Cerebellar cortex (tissue), 1 donor: ENCODE measurements around the gene RPS6KA4.
A peak's percentile ranks its signal among the peaks of the same experiment; 100 is the strongest.
"Not testable (repeated sequence)": the region's sequence is repeated elsewhere in the genome, so short reads cannot be mapped to it uniquely, and the experiment has no call there.

Experiments
- DNase-seq: peaks from one replicate; pipeline ENCODE4 v3.0.0-alpha.2; 2015; ENCODE audit warnings: low spot score

Gene RPS6KA4

GRCh38 chr11:64358907-64359711 is at the start of gene RPS6KA4:
TSS of gene RPS6KA4 (plus strand) at chr11:64359162. CDS start at chr11:64359236, 74 bp downstream.
- peak; percentile 53 for DNase-seq

GRCh38 chr11:64312947-64313346 is 46.0 kb upstream of the RPS6KA4 start:
- DNase-seq = no peak

DNA sequence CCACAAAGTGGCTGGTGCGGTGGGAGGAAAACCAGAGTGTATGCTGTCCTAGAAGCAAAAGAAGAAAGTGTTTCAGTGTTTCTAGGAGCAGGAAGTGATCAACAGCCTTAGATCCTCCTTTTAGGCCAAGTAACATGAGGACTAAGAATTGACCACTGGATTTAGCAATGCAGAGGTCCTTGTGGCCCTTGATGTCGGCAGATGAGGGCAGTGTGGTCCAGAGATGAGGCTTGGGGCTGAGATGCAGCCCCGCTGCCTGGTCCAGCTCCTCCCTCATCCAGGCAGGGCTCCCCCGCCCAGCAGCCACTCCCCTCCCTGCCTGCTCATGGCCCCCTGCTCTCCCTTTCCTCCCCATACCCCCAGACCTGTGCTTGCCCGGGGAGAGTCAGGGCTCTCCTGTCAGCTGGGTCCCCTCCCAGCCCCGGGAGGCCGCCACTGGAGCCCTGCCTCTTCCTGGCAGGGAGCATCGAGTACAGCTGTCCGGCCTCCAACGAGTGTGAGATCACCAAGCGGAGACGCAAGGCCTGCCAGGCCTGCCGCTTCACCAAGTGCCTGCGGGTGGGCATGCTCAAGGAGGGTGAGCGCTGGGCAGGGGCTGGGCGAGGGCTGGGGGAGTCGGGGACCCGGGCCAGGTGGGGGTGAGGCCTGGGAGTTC is 45.3 kb upstream of the RPS6KA4 start:
- DNase-seq = no peak

DNA sequence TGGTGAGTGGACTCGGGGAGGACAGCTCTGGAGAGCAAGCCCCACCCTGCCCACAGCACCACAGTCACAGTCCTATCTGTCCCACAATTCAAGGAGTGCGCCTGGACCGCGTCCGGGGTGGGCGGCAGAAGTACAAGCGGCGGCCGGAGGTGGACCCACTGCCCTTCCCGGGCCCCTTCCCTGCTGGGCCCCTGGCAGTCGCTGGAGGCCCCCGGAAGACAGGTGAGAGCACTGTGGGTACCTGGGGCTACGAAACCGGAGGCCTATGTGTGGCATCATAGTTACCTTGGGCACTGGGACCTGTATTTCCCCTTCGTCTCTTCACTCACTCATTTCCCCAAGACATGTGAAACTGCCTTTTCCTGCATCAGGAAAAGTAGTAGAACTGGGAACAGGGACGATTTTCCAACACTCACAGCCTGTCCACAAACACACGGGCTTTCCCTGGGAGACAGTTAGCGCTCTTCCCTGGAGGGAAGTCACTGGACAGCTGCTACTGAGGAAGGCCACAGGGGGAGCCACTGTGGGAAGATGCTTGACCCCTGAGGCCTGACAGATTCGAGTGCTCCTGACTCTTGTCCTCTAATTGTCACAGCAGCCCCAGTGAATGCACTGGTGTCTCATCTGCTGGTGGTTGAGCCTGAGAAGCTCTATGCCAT is 44.7 kb upstream of the RPS6KA4 start:
- DNase-seq = no peak

GRCh38 chr11:64314805-64315561 is 44.0 kb upstream of the RPS6KA4 start:
- DNase-seq = no peak

DNA sequence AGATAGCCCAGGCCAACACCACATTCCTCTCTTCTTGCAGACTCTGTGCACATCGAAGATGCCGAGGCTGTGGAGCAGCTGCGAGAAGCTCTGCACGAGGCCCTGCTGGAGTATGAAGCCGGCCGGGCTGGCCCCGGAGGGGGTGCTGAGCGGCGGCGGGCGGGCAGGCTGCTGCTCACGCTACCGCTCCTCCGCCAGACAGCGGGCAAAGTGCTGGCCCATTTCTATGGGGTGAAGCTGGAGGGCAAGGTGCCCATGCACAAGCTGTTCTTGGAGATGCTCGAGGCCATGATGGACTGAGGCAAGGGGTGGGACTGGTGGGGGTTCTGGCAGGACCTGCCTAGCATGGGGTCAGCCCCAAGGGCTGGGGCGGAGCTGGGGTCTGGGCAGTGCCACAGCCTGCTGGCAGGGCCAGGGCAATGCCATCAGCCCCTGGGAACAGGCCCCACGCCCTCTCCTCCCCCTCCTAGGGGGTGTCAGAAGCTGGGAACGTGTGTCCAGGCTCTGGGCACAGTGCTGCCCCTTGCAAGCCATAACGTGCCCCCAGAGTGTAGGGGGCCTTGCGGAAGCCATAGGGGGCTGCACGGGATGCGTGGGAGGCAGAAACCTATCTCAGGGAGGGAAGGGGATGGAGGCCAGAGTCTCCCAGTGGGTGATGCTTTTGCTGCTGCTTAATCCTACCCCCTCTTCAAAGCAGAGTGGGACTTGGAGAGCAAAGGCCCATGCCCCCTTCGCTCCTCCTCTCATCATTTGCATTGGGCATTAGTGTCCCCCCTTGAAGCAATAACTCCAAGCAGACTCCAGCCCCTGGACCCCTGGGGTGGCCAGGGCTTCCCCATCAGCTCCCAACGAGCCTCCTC is 43.1 kb upstream of the RPS6KA4 start:
- not testable (repeated sequence) for DNase-seq

DNA sequence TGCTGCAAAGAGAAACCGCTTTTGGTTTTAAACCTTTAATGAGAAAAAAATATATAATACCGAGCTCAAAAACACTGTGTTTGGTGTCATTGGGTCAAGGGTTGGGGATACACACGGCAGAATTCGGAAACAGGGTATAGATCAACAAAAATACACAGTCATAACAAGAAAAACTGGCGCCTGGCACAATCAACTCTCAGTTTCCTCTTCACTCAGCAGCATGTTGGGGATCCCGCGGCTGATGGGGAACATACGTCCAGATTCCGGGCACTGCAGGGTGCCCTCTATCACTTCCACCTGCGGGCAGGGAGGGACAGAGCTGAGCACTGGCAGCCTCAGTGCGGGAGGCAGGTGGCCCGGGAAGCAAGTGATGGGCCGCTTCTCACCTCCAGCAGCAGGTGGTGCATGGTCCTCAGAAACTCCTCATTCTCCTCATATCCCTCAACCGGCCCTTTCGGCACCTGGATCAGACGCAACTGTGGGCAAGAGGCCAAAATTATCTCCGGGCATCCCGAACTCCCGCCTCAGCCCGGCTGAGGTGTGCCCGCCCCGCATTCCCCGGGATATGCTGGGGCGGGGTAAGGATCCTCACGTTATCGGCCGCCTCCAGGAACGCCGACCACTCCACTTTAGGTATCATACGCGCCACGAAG is 42.2 kb upstream of the RPS6KA4 start:
- peak; percentile 53 for DNase-seq

DNA sequence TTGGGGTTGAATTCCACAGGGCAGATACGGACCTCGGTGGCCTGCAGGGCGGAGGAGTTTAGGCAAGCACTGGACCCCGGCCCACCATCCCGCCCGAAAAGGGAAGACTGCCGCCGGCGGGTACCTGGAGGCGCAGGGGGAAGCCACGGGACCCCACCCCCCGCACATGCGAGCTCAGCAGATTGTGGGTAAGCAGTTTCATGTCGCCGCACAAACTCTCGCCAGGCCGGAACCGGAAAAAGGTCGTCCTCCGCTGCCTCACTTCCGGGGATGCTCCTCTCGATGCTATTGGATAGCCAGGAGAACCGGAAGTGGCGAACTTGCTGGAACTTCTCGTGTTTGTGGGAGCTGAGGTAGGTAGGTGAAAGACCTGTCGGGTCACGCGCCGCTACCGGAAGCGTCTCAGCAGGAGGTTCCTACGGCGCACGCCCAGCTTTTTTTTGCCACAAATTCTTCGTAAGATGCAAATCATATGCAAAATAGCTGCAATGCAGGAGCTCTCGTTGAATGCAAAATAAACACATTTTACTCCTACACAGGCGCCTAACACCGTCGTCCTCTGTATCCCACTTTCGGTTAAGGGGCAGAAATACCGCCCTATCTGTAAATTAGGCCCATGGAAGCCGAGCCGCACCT is 41.5 kb upstream of the RPS6KA4 start, which contains the start of gene TRMT112:
TRMT112 (minus strand) TSS at position 235 of the 636 bp plus-strand sequence; CDS start at position 202, 33 bp downstream.
- peak; percentile 99 for DNase-seq

GRCh38 chr11:64317961-64318765 is 40.8 kb upstream of the RPS6KA4 start, which contains the start of gene PRDX5:
TSS of gene PRDX5 (plus strand) at chr11:64318121. CDS start at chr11:64318216, 95 bp downstream.
- DNase-seq = peak; percentile 97

DNA sequence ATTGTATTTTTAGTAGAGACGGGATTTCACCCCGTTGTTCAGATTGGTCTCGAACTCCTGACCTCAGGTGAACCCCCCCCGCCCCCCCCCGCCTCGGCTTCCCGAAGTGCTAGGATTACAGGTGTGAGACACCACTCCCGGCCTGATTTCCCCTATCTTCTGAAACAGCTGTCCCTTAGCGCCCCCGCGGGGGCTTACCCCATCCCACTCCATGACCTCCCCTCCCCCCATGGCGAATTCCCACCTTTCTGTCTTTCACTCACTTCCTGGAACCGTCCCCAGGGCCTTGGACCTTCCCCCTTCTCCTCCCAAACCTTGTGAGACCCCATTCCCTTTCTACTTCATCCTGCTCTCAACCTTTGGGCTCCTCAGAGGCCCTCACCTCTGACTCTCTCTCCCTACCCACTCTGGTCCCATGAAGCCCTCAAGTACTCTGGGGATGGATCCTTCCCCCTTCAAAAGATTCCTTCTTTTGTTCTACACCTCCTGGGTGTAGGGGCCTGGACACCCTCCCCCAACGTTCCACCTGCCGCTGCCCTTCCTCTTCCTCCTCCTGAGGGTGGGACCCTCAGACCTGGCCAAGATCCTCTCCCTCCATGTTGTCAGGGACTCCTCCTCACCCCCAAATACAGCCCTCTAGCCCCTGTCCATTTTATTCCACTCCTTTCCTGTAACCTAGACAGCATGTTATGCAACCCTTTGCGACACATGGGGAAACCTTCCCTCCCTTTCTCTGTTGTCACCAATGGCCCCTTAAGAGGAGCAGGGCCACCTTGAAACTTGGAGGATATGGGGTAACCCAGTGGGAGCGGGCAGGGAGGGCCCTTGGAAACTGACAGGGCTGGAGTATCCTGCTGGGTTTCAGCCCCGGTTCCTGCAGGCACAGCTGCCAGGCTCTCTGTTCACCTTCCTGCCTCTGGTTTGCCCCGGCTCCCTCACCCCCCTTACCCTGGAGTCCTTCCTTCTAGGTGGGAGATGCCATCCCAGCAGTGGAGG is 39.9 kb upstream of the RPS6KA4 start:
- no peak for DNase-seq

DNA sequence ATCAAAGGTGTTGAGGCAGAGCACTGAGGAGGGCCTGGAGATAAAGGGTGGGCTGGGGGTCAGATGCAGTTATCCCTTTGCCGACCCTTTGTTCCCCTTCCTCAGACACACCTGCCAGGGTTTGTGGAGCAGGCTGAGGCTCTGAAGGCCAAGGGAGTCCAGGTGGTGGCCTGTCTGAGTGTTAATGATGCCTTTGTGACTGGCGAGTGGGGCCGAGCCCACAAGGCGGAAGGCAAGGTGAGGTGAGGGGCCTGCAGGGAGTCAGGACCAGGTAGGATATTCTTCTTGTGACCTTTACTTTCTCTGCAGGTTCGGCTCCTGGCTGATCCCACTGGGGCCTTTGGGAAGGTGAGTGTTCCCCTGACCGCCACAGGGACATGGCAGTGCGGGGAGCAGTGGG is 38.4 kb upstream of the RPS6KA4 start:
- no peak for DNase-seq

- DNase-seq = no peak
These were observed 37.9 kb upstream of the RPS6KA4 start for GRCh38 chr11:64321026-64321425.

DNA sequence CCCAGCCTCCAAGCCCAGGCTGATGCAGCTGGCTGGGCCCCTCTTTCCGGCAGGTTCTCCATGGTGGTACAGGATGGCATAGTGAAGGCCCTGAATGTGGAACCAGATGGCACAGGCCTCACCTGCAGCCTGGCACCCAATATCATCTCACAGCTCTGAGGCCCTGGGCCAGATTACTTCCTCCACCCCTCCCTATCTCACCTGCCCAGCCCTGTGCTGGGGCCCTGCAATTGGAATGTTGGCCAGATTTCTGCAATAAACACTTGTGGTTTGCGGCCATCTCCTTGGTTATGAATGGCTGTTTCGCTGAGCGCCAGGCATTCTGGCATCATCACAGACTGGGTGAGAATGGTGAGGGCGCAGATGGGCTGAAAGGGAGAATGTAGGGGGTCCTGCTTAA is 37.4 kb upstream of the RPS6KA4 start:
- DNase-seq = peak; percentile 54

DNA sequence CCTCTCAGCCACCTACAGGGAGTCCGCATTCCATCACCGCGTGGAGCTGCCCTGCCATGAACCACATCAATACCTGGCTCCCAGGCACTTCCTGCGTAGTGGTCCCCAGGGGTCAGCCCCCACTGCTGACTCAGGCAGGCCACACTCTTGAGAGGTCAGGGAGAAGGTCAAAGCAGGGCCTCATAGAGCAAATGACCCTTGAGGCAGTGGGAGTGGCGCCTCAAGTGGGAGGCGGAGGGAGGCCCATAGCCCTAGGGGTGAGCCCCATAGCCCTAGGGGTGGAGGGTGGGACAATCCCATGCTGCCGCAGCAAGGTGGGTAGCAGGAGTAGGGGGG is 36.1 kb upstream of the RPS6KA4 start:
- DNase-seq = no peak

DNA sequence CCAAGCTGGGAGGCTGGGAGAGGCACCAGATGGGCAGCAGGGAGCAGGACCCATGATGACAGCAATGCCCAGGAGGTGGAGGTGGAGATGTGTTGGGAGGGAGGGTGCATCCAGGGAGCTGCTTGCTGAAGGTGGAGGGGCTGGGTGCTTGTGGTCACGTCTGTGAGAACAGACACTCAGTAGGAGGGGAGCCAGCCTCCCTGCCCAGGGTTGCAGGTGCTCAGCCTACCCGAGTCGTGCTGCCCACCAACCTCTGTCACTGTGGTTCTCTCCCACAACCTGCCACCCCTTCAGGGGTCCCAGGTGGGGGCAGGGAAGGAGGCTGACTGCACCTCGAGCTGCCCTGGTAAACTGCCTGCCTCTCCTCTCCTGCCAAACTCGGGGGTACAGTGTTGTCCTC is 35.6 kb upstream of the RPS6KA4 start:
- no peak for DNase-seq

DNA sequence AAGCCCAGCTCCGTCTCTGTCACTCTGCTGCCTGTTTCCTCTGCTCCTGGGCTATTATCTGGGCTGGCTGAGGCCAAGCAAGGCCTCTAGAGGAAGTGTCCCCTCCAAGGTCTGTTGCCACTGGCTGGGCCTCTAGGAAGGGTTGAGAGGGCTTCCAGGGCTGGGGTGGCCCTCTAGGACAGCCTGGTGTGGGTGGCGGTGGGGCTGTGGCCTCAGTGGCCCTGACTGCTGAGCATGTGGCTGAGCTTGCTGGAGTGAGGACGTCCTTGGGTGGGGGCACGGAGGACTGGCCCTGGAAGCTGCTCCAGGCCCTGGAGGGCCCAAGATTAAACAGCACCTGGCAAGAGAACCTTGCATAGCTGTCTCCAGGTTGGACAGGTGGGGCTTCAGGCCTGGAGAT is 35.0 kb upstream of the RPS6KA4 start:
- DNase-seq = not testable (repeated sequence)

DNA sequence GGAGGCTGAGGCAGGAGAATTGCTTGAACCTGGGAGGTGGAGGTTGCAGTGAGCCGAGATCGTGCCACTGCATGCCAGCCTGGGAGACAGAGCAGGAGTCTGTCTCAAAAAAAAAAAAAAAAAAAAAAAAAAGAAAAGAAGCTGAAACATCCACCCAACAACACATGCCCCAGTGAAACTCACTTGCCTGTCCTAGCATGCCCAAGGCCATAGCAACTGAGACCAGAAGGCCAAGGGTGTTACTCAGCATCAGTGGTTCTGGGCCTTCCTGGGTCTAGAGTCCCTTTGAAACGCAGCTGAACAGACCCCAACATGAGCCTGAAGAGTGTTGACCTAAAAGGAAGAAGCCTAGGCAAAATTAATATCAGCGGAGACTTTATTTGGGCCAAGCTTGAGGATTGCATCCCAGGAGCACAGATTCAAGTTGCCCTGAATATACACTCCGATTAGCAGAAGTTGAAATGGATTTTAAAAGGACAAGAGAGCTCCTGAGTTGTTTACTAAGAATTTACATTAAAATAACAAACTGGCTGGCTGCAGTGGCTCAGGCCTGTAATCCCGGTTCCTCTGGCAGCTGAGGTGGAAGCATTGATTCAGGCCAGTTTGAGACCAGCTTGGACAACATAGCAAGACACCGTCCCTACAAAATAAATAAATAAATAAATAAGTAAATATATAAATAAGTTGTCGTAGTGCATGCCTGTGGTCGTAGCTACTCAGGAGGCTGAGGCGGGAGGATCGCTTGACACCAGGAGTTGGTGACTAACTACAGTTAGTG is 34.1 kb upstream of the RPS6KA4 start:
- DNase-seq = no peak
